HFFc6 (cell line): Measurements from ENCODE around the gene RAD51C. TPM values are rescaled to one million over a fixed set of nuclear protein-coding genes. Genes with fewer than 3 reads are reported as not detected.
"Not testable (repeated sequence)": the region's sequence is repeated elsewhere in the genome, so short reads cannot be mapped to it uniquely, and the experiment has no call there.

Source experiments
- DNase-seq: peaks from one replicate; pipeline ENCODE4 v3.0.0-alpha.2; 2018
- H3K27ac Mint-ChIP-seq: 2 replicates; pipeline ENCODE4 v1.8.0; 2020; ENCODE audit warnings: mild to moderate bottlenecking, mixed read lengths
- H3K27me3 Mint-ChIP-seq: 2 replicates; pipeline ENCODE4 v1.8.0; 2021; ENCODE audit warnings: mild to moderate bottlenecking, moderate library complexity, mixed read lengths; ENCODE audit not compliant: insufficient read depth
- H3K36me3 Mint-ChIP-seq: 2 replicates; pipeline ENCODE4 v1.8.0; 2021; ENCODE audit warnings: low read depth, mixed read lengths
- H3K4me1 Mint-ChIP-seq: 2 replicates; pipeline ENCODE4 v1.8.0; 2020; ENCODE audit warnings: low read depth, mixed read lengths
- H3K4me3 Mint-ChIP-seq: 2 replicates; pipeline ENCODE4 v1.8.0; 2020; ENCODE audit warnings: mild to moderate bottlenecking, moderate library complexity, mixed read lengths
- H3K9me3 Mint-ChIP-seq: 2 replicates; pipeline ENCODE4 v1.8.0; 2020; ENCODE audit warnings: mild to moderate bottlenecking, mixed read lengths
- total RNA-seq, 6 experiments: library from RNA; stranded (reverse); fragmentation: NEBNext Ultra II Directional; extraction: Animal tissue kit (Norgen Biotek cat#: 25700); gene quantifications; 2 replicates in 1 of 6; 3 replicates in 5 of 6; pipeline ENCODE4 v1.2.3, GENCODE V29; 2021
- TF ChIP-seq, protein P1 (sequence below): fragments of 200-600 bp; sonication (generic); IDR thresholded peaks from 2 replicates; pipeline ENCODE4 v1.5.0; 2021; ENCODE audit warnings: antibody characterized with exemption, mild to moderate bottlenecking

Gene RAD51C
- total RNA-seq, 6 experiments from 2014 or later, result 20.8 to 27.4 (median 24.8) TPM

DNA sequence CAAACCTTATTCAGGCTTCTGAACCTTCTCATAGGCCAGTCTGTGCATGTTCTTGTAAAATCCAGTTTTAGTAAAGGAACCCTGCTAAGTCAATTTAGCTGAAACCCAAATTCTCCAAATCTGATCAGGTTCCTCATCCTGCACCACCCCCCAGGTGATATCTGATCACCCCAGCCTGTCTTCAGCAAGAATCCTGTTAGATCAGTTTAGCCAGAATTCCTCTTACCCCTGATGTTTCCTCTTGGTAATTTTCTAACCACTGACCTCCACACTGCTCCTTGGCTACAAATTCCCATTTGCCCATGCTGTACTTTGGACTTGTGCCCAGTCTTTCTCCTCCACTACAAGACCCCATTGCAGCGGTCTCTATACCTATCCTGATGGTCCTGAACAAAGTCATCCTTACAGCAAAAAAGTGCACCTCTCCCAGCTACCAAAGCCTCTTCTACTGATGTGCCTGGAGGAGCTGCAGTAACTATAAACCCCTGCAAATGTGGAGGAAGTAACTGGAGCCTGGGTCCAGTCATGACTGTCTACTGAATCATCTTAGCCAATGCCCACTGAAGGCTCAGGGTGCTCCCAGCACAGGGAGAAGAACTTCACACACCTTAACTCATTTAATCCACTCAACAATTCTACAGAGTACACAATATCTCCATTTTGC lies 24.3 kb upstream of the RAD51C start:
- DNase-seq, result peak; percentile 15
- no peaks in the 10 kb centered on the region for H3K36me3 Mint-ChIP-seq
- H3K4me3 Mint-ChIP-seq, result 0 out of 2 replicates have a peak overlapping the region, but pooled peaks have one; percentile 14
- TF ChIP-seq, protein P1, sequence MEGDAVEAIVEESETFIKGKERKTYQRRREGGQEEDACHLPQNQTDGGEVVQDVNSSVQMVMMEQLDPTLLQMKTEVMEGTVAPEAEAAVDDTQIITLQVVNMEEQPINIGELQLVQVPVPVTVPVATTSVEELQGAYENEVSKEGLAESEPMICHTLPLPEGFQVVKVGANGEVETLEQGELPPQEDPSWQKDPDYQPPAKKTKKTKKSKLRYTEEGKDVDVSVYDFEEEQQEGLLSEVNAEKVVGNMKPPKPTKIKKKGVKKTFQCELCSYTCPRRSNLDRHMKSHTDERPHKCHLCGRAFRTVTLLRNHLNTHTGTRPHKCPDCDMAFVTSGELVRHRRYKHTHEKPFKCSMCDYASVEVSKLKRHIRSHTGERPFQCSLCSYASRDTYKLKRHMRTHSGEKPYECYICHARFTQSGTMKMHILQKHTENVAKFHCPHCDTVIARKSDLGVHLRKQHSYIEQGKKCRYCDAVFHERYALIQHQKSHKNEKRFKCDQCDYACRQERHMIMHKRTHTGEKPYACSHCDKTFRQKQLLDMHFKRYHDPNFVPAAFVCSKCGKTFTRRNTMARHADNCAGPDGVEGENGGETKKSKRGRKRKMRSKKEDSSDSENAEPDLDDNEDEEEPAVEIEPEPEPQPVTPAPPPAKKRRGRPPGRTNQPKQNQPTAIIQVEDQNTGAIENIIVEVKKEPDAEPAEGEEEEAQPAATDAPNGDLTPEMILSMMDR, result no peak
- H3K9me3 Mint-ChIP-seq, result no peaks in the 10 kb centered on the region
- H3K27me3 Mint-ChIP-seq, result peaks cover 6% of the 10 kb centered on the region
- H3K27ac Mint-ChIP-seq, result peak overlapping the region; percentile 19; the same call in 1 of the 2 replicates
- peaks cover 24% of the 10 kb centered on the region for H3K4me1 Mint-ChIP-seq

DNA sequence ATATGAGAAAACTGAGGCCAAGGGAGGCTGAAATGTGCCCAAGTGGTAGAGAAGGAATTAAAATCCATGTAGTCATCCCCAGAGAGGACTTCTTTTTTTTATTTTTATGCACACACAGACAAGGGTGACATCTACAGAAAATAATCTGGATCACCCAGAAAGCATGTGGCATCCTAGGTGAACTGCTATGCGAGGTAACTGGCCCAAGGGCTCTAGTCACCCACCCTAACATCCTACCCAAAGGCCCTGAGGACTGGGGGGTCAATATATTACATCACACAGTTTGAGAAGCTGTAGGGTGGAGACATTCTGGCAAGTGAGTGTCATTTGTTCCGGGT lies 23.8 kb upstream of the RAD51C start:
- no peak for DNase-seq
- Mint-ChIP-seq H3K27me3 (peaks cover 6% of the 10 kb centered on the region), H3K9me3 (no peaks in the 10 kb centered on the region), H3K4me1 (peaks cover 24% of the 10 kb centered on the region), H3K27ac (no peak overlapping the region), H3K4me3 (no peak overlapping the region), H3K36me3 (no peaks in the 10 kb centered on the region)
- TF ChIP-seq, protein P1, result no peak

DNA sequence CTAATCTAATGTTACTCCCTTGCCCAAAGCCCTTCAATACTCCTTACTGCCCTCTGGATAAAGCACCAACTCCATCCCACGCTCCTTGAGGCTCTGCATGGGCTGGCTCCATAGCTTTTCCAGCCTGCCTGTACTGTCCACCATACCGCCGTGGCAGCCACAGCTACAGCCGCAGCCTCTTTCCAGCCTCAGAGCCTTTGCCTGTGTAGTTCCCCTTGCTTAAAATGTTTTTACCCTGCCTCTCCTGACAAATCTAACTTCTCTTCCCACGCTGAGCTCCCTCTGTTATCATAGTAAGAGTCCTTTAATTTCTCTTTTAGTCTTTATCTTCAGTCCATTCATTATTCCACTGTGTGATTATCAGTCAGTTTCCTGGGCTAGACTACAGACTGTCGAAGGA lies 22.5 kb upstream of the RAD51C start:
- TF ChIP-seq, protein P1, result no peak
- H3K4me3 Mint-ChIP-seq, result no peak overlapping the region
- peaks cover 24% of the 10 kb centered on the region for H3K4me1 Mint-ChIP-seq
- H3K27me3 Mint-ChIP-seq, result peaks cover 6% of the 10 kb centered on the region
- H3K36me3 Mint-ChIP-seq, result no peaks in the 10 kb centered on the region
- no peak for DNase-seq
- H3K9me3 Mint-ChIP-seq, result no peaks in the 10 kb centered on the region
- no peak overlapping the region for H3K27ac Mint-ChIP-seq

DNA sequence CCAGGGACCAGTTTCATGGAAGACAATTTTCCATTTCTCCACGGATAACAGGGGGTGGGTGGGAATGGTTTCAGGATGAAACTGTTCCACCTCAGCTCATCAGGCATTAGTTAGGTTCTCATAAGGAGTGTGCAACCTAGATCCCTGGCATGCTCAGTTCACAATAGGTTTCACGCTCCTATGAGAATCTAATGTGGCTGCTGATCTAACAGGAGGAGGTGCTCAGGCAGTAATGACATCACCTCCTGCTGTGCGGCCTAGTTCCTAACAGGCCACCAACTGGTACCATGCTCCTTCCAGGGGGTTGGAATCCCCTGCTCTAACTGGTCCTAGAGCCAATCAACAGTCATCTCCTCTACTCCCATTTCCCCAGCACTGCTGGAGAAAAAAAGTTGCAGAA lies 20.4 kb upstream of the RAD51C start:
- DNase-seq, result no peak
- Mint-ChIP-seq H3K4me3 (no peak overlapping the region), H3K36me3 (no peaks in the 10 kb centered on the region), H3K27me3 (peaks cover 6% of the 10 kb centered on the region; the same call in 1 of the 2 replicates), H3K4me1 (peaks cover 16% of the 10 kb centered on the region), H3K9me3 (no peaks in the 10 kb centered on the region), H3K27ac (no peak overlapping the region)
- TF ChIP-seq, protein P1, result no peak

DNA sequence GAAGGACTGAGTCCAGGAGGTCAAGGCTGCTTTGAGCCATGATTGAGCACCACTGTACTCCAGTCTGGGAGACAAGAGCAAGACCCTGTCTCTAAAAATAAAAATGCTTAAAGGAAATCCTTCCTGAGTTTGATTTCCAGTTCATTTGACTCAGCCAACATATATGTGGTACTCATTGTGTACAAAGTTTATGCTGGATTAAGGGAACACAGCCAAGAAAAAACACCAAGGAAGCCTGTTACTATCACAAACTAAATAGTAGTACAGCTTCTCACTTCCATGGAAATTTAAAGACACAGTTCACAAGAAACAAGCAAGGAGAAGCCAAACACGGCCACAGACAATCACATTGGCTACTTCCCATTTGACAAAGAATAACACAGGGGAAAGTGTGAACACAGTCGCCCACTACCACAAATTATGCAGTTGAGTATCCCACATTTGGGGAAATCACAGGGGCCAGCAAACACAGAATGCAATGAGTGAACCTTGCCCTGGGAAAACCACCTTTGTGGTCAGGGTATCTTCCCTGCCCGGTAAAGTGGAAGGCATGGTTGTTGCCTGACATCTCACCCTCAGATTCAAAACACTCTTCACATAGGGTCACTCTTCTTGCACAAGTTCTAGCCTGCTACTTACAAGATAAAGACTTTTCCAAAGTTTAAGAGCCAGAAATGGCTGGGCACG lies 15.1 kb upstream of the RAD51C start:
- H3K9me3 Mint-ChIP-seq, result no peaks in the 10 kb centered on the region
- H3K4me1 Mint-ChIP-seq, result peaks cover 7% of the 10 kb centered on the region
- no peaks in the 10 kb centered on the region for H3K36me3 Mint-ChIP-seq
- DNase-seq, result peak; percentile 54
- H3K27ac Mint-ChIP-seq, result no peak overlapping the region
- H3K4me3 Mint-ChIP-seq, result no peak overlapping the region
- peaks cover 1% of the 10 kb centered on the region for H3K27me3 Mint-ChIP-seq
- TF ChIP-seq, protein P1, result no peak

DNA sequence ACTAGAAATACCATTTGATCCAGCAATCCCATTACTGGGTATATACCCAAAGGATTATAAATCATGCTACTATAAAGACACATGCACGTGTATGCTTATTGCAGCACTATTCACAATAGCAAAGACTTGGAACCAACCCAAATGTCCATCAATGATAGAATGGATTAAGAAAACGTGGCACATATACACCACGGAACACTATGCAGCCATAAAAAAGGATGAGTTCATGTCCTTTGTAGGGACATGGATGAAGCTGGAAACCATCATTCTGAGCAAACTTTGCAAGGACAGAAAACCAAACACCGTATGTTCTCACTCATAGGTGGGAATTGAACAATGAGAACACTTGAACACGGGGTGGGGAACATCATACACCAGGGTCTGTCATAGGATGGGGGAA lies 14.1 kb upstream of the RAD51C start:
- DNase-seq, H3K4me3 Mint-ChIP-seq, H3K4me1 Mint-ChIP-seq, H3K9me3 Mint-ChIP-seq, H3K27me3 Mint-ChIP-seq, H3K27ac Mint-ChIP-seq, H3K36me3 Mint-ChIP-seq: not testable (repeated sequence)
